Suprapubic skin (tissue), 4 donors: ENCODE data around the gene ZNF45.

ENCODE experiments used
- EP300 ChIP-seq: sonication (generic); formaldehyde crosslinking; IDR thresholded peaks from one replicate; pipeline ENCODE4 v1.6.1; 2017; ENCODE audit warnings: antibody characterized with exemption
- POLR2A ChIP-seq, 2 donors: fragments of 450-650 bp; IDR thresholded peaks; one replicate each; pipeline ENCODE4 v1.6.1; 2017; ENCODE audit warnings: antibody characterized with exemption in 2 of 2, mild to moderate bottlenecking in 2 of 2, moderate library complexity in 2 of 2
- POLR2AphosphoS5 ChIP-seq, 3 donors: sonication (generic); formaldehyde crosslinking; IDR thresholded peaks; one replicate each; pipeline ENCODE4 v1.6.1; 2017; ENCODE audit warnings: antibody characterized with exemption in 3 of 3
- TF ChIP-seq, protein P1 (sequence below), 2 donors: fragments of 200-600 bp in 1 of 2; fragments of 450-650 bp in 1 of 2; sonication (generic) in 1 of 2; IDR thresholded peaks; one replicate each; pipeline ENCODE4 v1.5.1; 2016 to 2019; ENCODE audit warnings: antibody characterized with exemption in 2 of 2, mild to moderate bottlenecking in 1 of 2, moderate library complexity in 1 of 2

DNA sequence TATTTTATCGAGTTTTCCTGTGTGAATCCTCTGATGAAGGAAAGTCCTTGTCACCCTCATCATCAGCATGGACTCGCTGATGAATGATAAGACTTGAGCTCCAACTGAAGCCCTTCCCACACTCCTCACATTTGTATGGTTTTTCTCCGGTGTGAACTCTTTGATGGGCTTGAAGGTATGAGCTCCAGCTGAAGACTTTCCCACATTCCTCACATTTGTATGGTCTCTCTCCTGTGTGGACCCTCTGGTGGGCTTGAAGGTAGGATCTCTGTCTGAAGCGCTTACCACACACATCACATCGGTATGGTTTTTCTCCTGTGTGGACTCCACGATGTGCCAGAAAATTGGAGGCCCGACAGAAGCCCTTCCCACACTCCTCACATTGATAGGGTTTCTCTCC lies 21.7 kb downstream of the ZNF45 start:
- TF ChIP-seq, protein P1, sequence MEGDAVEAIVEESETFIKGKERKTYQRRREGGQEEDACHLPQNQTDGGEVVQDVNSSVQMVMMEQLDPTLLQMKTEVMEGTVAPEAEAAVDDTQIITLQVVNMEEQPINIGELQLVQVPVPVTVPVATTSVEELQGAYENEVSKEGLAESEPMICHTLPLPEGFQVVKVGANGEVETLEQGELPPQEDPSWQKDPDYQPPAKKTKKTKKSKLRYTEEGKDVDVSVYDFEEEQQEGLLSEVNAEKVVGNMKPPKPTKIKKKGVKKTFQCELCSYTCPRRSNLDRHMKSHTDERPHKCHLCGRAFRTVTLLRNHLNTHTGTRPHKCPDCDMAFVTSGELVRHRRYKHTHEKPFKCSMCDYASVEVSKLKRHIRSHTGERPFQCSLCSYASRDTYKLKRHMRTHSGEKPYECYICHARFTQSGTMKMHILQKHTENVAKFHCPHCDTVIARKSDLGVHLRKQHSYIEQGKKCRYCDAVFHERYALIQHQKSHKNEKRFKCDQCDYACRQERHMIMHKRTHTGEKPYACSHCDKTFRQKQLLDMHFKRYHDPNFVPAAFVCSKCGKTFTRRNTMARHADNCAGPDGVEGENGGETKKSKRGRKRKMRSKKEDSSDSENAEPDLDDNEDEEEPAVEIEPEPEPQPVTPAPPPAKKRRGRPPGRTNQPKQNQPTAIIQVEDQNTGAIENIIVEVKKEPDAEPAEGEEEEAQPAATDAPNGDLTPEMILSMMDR (IDR thresholded peaks at IDR 0.05): no peak
- no peak for TF ChIP-seq POLR2A (IDR thresholded peaks at IDR 0.05)
- no peak for TF ChIP-seq EP300
- no peak for TF ChIP-seq POLR2AphosphoS5 (IDR thresholded peaks at IDR 0.05)
